SJCRH30 (cell line): ENCODE results near the gene TLE3. TPM values are rescaled to one million over a fixed set of nuclear protein-coding genes. Genes with fewer than 3 reads are reported as not detected.

Experiments
- DNase-seq, 2 experiments: peaks; one replicate each; pipeline ENCODE4 v3.0.0-alpha.2; 2015 to 2020
- H3K27ac ChIP-seq: fragments of 250-450 bp; sonication (Bioruptor Pico); 2 replicates; pipeline ENCODE4 v1.5.1; 2020; ENCODE audit warnings: mild to moderate bottlenecking, moderate library complexity
- H3K27me3 ChIP-seq: fragments of 250-450 bp; sonication (Bioruptor Pico); 2 replicates; pipeline ENCODE4 v1.5.1; 2020; ENCODE audit warnings: mild to moderate bottlenecking, moderate library complexity
- H3K36me3 ChIP-seq: fragments of 250-450 bp; sonication (Bioruptor Pico); 2 replicates; pipeline ENCODE4 v1.5.1; 2020; ENCODE audit warnings: mild to moderate bottlenecking, moderate library complexity
- H3K4me1 ChIP-seq: fragments of 250-450 bp; sonication (Bioruptor Pico); 2 replicates; pipeline ENCODE4 v1.5.1; 2020; ENCODE audit warnings: mild to moderate bottlenecking, moderate library complexity
- H3K4me3 ChIP-seq: fragments of 250-450 bp; sonication (Bioruptor Pico); 2 replicates; pipeline ENCODE4 v1.5.1; 2020; ENCODE audit warnings: mild to moderate bottlenecking, moderate library complexity
- H3K9me3 ChIP-seq: fragments of 250-450 bp; sonication (Bioruptor Pico); replicated peaks from 2 replicates; pipeline ENCODE4 v1.5.1; 2020; ENCODE audit warnings: mild to moderate bottlenecking, moderate library complexity
- total RNA-seq: library from RNA; depleted of rRNA; stranded (reverse); fragments of >200 nt; shearing (Covaris generic); gene quantifications from 2 replicates; pipeline ENCODE4 v1.2.3, GENCODE V29; 2014

The TLE3 gene
- total RNA-seq, 1 experiment from 2014 or later = 35.7 TPM

- Histone ChIP-seq H3K36me3 (peaks cover 35% of the 10 kb centered on the region), H3K27ac (no peak overlapping the region), H3K4me3 (no peak overlapping the region), H3K4me1 (peaks cover 1% of the 10 kb centered on the region; the same call in 1 of the 2 replicates), H3K27me3 (no peaks in the 10 kb centered on the region), H3K9me3 (no peaks in the 10 kb centered on the region)
- DNase-seq = no peak
Observed at GRCh38 chr15:70074380-70074779, 23.3 kb downstream of the TLE3 start.

- Histone ChIP-seq H3K27me3 (no peaks in the 10 kb centered on the region), H3K4me1 (no peaks in the 10 kb centered on the region), H3K36me3 (peaks cover 49% of the 10 kb centered on the region), H3K4me3 (no peak overlapping the region), H3K27ac (no peak overlapping the region), H3K9me3 (no peaks in the 10 kb centered on the region)
- DNase-seq = no peak
Observed at GRCh38 chr15:70072479-70072878, 25.2 kb downstream of the TLE3 start.

GRCh38 chr15:70071799-70072198 is 25.9 kb downstream of the TLE3 start:
- Histone ChIP-seq H3K27me3 (no peaks in the 10 kb centered on the region), H3K27ac (no peak overlapping the region), H3K9me3 (no peaks in the 10 kb centered on the region), H3K4me1 (no peaks in the 10 kb centered on the region), H3K36me3 (peaks cover 49% of the 10 kb centered on the region), H3K4me3 (no peak overlapping the region)
- no peak for DNase-seq

GRCh38 chr15:70069716-70070115 is 28.0 kb downstream of the TLE3 start:
- H3K27ac ChIP-seq = no peak overlapping the region
- DNase-seq = no peak
- H3K9me3 ChIP-seq = no peaks in the 10 kb centered on the region
- H3K36me3 ChIP-seq = peaks cover 41% of the 10 kb centered on the region
- no peaks in the 10 kb centered on the region for H3K4me1 ChIP-seq
- no peaks in the 10 kb centered on the region for H3K27me3 ChIP-seq
- H3K4me3 ChIP-seq = no peak overlapping the region

GRCh38 chr15:70068783-70069565 is 28.7 kb downstream of the TLE3 start:
- Histone ChIP-seq H3K27ac (no peak overlapping the region), H3K9me3 (no peaks in the 10 kb centered on the region), H3K4me1 (no peaks in the 10 kb centered on the region), H3K36me3 (peaks cover 37% of the 10 kb centered on the region), H3K27me3 (no peaks in the 10 kb centered on the region), H3K4me3 (no peak overlapping the region)
- DNase-seq = no peak

- Histone ChIP-seq H3K9me3 (no peaks in the 10 kb centered on the region), H3K36me3 (peaks cover 24% of the 10 kb centered on the region), H3K27ac (no peak overlapping the region), H3K4me1 (peaks cover 5% of the 10 kb centered on the region), H3K4me3 (no peak overlapping the region), H3K27me3 (no peaks in the 10 kb centered on the region)
- DNase-seq = no peak
Observed at GRCh38 chr15:70067681-70068080, 30.0 kb downstream of the TLE3 start.

GRCh38 chr15:70067011-70067410 is 30.7 kb downstream of the TLE3 start:
- Histone ChIP-seq H3K4me3 (no peak overlapping the region), H3K36me3 (peaks cover 22% of the 10 kb centered on the region), H3K4me1 (peaks cover 10% of the 10 kb centered on the region), H3K27me3 (no peaks in the 10 kb centered on the region), H3K27ac (no peak overlapping the region), H3K9me3 (no peaks in the 10 kb centered on the region)
- no peak for DNase-seq

- H3K4me1 ChIP-seq = peaks cover 16% of the 10 kb centered on the region
- H3K9me3 ChIP-seq = no peaks in the 10 kb centered on the region
- H3K27me3 ChIP-seq = no peaks in the 10 kb centered on the region
- DNase-seq = no peak
- peaks cover 22% of the 10 kb centered on the region for H3K36me3 ChIP-seq
- no peak overlapping the region for H3K27ac ChIP-seq
- H3K4me3 ChIP-seq = no peak overlapping the region
Observed at GRCh38 chr15:70066447-70066846, 31.3 kb downstream of the TLE3 start.

GRCh38 chr15:70066004-70066403 is 31.7 kb downstream of the TLE3 start:
- H3K4me1 ChIP-seq = peaks cover 17% of the 10 kb centered on the region
- H3K9me3 ChIP-seq = no peaks in the 10 kb centered on the region
- DNase-seq = no peak
- H3K36me3 ChIP-seq = peaks cover 22% of the 10 kb centered on the region
- no peak overlapping the region for H3K4me3 ChIP-seq
- H3K27me3 ChIP-seq = no peaks in the 10 kb centered on the region
- no peak overlapping the region for H3K27ac ChIP-seq

- Histone ChIP-seq H3K9me3 (no peaks in the 10 kb centered on the region), H3K36me3 (peaks cover 22% of the 10 kb centered on the region), H3K27me3 (no peaks in the 10 kb centered on the region), H3K27ac (no peak overlapping the region), H3K4me3 (no peak overlapping the region), H3K4me1 (peaks cover 17% of the 10 kb centered on the region)
- DNase-seq = no peak
Observed at GRCh38 chr15:70065006-70065722, 32.6 kb downstream of the TLE3 start.

GRCh38 chr15:70064441-70064840 is 33.3 kb downstream of the TLE3 start:
- Histone ChIP-seq H3K4me1 (peaks cover 17% of the 10 kb centered on the region), H3K36me3 (peaks cover 23% of the 10 kb centered on the region), H3K9me3 (no peaks in the 10 kb centered on the region), H3K27me3 (no peaks in the 10 kb centered on the region), H3K27ac (no peak overlapping the region), H3K4me3 (no peak overlapping the region)
- DNase-seq = no peak

GRCh38 chr15:70063980-70064379 is 33.7 kb downstream of the TLE3 start:
- Histone ChIP-seq H3K4me1 (peaks cover 17% of the 10 kb centered on the region), H3K27ac (no peak overlapping the region), H3K36me3 (peaks cover 23% of the 10 kb centered on the region), H3K27me3 (no peaks in the 10 kb centered on the region), H3K4me3 (no peak overlapping the region), H3K9me3 (no peaks in the 10 kb centered on the region)
- no peak for DNase-seq

GRCh38 chr15:70063261-70063925 is 34.3 kb downstream of the TLE3 start:
- Histone ChIP-seq H3K4me1 (peaks cover 17% of the 10 kb centered on the region), H3K9me3 (no peaks in the 10 kb centered on the region), H3K27ac (no peak overlapping the region), H3K36me3 (peaks cover 23% of the 10 kb centered on the region), H3K4me3 (no peak overlapping the region), H3K27me3 (no peaks in the 10 kb centered on the region)
- DNase-seq = no peak

GRCh38 chr15:70062321-70062956 is 35.3 kb downstream of the TLE3 start:
- no peaks in the 10 kb centered on the region for H3K9me3 ChIP-seq
- peaks cover 17% of the 10 kb centered on the region for H3K4me1 ChIP-seq
- DNase-seq = peak; percentile 90 to 96
- H3K36me3 ChIP-seq = peaks cover 27% of the 10 kb centered on the region
- H3K27ac ChIP-seq = peak overlapping the region; percentile 15; the same call in 1 of the 2 replicates
- peak overlapping the region; percentile 33 for H3K4me3 ChIP-seq
- H3K27me3 ChIP-seq = no peaks in the 10 kb centered on the region
